ENCODE measurements around the gene TBC1D13.
"Not testable (repeated sequence)": the region's sequence is repeated elsewhere in the genome, so short reads cannot be mapped to it uniquely, and the experiment has no call there.

TBC1D13 gene

GRCh38 chr9:128847803-128848202, 60.8 kb downstream of the TBC1D13 start:
- DNase-seq: no peak

- DNase-seq: not testable (repeated sequence)
These were observed 64.0 kb downstream of the TBC1D13 start for GRCh38 chr9:128851024-128851423.

DNA sequence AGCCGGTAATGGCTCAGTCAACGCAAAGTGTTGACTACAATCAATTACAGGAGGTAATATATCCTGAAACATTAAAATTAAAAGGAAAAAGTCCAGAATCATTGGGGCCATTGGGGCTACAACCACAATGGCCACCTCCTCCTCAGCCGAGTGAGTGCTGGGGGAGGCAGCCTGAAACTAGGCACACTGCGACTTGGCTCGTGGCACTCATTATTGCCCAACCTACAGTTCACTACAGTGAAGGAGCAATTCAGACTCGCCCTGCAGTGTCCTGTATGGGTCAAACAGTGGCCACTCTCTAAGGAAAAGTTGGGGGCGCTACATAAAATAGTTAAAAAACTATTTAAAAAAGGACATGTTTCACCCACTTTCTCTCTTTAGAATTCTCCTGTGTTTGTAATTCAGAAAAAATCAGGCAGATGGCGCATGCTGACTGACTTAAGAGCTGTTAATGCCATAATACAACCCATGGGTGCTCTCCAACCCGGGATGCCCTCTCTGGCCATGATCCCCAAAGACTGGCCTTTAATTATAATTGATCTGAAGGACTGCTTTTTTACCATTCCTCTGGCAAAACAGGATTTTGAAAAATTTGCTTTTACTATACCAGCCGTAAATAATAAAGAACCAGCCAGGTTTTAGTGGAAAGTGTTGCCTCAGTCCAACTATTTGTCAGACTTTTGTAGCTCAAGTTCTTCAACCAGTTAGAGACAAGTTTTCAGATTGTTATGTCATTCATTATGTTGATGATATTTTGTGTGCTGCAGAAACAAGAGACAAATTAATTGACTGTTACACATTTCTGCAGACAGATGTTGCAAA, 64.9 kb downstream of the TBC1D13 start:
- DNase-seq: peak; percentile 30

DNA sequence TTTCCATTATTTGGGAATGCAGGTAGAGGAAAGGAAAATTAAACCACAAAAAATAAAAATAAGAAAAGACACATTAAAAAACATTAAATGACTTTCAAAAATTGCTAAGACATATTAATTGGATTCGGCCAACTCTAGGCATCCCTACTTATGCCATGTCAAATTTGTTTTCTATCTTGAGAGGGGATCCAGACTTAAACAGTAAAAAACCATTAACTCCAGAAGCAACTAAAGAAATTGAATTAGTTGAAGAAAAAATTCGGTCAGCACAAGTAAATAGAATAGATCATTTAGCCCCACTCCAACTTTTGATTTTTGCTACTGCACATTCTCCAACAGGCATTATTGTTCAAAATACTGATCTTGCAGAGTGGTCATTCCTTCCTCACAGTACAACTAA, 65.6 kb downstream of the TBC1D13 start:
- DNase-seq: not testable (repeated sequence)

- not testable (repeated sequence) for DNase-seq
These were observed 67.4 kb downstream of the TBC1D13 start for GRCh38 chr9:128854454-128854853.

DNA sequence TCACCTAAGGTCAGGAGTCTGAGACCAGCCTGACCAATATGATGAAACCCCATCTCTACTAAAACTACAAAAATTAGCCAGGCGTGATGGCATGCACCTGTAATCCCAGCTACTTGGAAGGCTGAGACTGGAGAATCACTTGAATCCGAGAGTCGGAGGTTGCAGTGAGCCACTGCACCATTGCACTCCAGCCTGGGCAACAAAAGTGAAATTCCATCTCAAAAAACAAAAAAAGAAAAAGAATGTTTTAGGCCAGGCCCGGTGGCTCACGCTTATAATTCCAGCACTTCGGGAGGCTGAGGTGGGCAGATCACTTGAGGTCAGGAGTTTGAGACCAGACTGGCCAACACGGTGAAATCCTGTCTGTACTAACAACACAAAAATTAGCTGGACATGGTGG, 71.4 kb downstream of the TBC1D13 start:
- not testable (repeated sequence) for DNase-seq
